ENCODE results near the gene BMPER.

Gene BMPER

DNA sequence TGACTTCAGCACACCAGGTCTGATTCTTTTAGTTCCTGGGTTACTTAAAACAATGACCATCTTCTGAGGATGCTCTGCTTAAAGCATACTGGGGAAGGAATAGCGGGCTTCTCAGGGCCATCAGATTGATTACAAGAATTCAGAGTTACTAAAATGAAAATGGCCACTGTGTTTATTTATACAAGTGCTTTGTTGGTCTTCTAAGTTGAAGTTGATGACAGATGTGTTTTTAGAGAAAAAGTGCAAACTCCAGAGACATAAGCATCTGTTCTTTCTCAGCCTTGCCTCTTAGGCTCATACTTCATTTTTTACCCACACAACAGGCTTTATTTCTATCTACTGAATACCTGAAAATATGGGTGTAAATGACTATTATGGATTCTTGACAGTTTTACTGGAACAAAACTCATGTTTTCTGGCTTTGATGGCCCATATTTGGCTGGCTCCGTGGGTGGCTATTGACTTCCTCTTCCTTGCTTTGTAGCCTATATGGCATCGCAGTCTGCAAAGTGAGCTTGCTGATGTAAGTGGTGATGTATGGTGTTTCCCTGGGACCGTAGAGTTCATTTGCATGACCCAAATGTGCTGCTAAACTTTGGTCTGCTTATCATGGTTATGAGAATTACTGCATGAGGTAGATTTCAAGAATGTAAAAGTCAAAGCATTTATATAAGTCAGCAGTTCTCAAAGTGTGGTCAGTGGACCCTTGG is 121.3 kb downstream of the BMPER start:
- DNase-seq (ENCODE audit: low read depth), result no peak

DNA sequence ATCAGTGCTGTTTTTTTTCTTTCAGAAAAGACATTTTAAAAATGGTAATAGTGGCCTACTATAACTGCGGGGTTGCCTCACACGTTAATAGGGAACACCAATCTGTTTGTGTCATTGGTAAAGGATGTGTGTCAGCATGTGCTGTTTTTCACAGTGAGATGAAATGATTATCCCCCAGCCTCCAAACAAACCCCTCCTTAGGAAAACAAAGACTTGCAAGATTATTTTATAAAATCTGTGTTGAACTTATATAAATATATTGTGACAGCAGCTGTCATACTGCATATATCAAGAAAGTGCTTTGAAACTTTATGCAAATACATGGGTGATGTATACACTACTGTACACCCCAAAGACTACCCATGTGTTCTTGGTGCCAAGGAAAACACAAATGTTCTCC is 125.8 kb downstream of the BMPER start:
- DNase-seq (ENCODE audit: low read depth), result no peak

DNA sequence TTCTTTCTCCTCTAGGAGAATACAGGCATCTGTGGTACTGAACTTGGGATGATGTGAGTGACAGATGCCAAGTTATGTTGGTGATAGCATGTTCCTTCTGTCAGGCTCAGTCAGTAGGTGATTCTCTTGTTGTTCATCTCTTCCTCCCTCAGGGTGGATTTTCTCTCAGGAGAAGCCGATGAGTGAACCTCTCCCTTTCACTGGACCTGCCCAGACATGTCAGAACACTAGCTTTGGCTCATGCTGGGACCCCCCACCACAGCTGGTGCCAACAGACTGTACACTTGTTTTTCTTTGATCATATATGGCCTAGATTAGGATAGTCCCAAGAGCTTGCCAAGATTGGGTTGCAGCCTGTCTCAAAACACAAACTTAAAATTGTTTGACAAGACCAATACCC is 129.4 kb downstream of the BMPER start:
- no peak for DNase-seq (ENCODE audit: low read depth)

DNA sequence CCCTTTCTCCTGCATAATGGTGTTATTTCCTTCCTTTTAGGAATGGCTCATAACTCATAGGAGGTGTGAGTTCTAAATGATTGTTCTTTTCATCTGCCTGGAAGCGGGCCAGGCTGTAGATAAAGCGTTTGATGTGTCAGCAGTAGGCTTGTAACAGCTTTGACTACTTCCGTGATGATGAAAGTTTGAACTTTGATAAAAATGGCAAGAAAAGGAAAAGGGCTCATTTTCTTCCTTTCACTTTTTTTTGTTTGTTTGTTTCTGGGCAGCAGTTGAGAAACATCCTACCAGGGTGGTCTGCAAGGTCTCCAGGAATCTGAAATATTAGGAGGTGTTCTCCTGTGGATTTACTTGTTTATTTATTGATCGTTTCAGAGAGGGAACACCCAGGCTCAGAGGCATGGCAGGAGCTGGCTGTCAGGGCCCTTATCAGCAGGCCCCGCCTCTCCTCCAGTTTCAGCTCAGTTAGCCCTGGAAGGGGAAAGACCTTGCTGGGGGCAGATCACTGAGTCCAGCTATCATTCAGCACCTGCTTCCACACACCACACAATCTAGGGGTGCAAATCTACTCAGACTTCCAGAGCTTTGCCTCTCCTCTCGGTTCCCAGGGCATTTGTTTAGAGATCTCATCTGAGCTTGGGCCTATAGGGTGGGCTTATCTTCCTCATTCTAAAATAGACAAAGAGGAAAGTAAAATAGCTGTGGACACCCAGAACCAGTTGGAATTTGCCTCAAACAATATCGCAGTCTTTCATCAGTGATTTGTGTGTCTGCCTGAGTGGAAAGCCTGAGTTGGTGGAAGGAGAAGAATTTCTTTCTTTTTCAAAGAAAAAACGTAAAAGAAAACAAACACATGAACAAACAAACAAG is 130.9 kb downstream of the BMPER start:
- DNase-seq (ENCODE audit: low read depth), result no peak

DNA sequence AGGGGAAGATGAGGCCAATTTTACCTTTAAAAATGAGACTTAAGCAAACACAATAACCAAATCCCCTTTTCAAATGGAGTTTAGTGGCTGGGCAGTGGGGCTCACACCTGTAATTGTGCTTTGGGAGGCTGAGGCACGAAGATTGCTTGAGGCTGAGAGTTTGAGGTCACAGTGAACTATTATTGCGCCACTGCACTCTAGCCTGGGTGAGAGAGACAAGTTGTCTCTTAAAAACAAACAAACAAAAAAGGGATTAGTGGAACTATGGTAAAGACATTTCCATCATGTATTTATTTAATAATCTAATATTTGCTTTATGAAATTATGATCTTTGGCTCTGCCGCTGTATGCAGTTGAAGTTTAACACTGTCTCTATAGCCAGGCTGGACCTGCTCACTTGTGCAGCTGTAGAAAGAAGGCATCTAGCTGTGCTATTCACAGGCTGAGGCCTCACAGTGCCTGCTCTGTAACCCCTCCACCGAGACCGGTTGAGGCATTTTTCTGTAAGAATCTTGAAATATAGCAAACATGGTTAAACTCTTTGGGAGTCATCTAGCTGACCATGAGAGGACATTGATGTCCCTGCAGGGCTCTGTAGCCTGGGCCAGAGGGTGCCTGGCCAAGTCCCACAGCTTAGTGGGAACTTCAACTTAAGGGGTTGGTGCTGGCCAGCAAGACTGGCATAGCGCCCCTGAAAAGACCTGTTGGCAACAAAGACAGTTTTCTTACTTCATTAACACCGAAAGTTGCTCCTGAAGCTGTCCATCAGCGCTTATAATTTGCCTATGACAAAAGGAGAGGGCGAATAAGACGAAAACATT is 131.8 kb downstream of the BMPER start:
- no peak for DNase-seq (ENCODE audit: low read depth)

DNA sequence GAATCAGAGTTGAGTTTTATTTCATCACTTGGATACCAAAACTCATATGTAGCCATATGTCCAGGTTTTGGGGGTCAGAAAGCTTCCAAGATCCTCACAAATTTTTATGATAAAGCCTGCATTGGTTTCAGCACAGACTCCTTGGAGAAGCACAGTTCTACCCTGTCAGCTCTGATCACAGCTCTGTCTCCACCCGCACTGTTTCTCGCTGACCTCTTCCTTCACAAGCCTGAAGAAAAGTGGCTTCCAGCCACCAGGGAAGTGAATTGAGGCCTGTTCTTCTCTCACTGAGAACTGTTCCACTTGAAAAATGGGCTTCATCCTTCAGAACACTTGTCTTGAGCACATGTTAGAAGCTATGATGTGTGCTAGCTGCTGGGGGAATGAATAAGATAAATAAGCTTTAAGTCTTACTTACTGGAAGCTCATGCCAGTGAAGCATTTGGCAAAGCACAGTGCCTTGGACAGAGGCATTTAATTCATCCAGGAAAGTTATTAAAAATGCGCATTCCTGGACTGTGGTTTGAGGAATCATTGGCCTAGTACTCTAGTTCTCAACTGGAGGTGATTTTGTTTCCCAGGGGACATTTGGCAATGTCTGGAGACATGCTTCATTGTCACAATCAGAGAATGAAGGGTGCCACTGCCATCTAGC is 133.6 kb downstream of the BMPER start:
- no peak for DNase-seq (ENCODE audit: low read depth)

DNA sequence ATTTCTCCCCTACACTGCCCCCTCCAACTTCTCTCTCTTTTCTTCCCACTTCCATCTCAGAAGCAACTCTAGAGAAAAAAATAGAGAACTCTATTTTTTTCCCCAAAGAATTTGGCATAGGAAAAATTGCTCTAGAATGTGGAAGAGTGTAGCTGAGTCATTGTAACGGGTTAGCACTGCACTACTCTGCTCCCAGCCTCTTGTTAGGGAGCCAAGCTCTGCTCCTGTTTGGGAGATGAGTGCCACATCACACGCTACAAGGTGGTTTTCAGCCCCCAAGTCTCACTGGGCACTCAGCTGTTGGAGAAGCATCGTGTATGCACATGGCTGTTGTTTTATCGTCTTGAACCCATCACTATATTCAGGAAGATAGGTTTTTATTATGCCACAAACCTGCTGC is 136.4 kb downstream of the BMPER start:
- DNase-seq (ENCODE audit: low read depth), result no peak

DNA sequence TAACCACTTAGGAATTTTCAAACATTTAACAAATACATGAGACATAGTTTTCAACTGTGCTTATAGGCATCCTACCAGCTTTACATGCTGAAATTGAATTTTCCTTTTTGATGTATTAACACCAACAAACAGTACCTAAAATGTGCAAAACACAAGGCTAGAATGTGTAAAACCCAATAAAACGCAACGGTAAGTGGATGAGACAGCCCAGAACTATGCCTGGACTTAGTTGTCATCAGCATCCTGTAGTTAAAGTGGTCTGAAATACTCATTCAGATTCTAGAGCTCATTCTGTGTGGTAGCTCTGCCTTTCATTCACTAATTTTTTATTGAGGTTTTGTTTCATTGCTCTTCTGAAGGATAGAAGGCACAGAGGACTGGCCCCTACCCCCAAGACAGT is 137.1 kb downstream of the BMPER start:
- no peak for DNase-seq (ENCODE audit: low read depth)

DNA sequence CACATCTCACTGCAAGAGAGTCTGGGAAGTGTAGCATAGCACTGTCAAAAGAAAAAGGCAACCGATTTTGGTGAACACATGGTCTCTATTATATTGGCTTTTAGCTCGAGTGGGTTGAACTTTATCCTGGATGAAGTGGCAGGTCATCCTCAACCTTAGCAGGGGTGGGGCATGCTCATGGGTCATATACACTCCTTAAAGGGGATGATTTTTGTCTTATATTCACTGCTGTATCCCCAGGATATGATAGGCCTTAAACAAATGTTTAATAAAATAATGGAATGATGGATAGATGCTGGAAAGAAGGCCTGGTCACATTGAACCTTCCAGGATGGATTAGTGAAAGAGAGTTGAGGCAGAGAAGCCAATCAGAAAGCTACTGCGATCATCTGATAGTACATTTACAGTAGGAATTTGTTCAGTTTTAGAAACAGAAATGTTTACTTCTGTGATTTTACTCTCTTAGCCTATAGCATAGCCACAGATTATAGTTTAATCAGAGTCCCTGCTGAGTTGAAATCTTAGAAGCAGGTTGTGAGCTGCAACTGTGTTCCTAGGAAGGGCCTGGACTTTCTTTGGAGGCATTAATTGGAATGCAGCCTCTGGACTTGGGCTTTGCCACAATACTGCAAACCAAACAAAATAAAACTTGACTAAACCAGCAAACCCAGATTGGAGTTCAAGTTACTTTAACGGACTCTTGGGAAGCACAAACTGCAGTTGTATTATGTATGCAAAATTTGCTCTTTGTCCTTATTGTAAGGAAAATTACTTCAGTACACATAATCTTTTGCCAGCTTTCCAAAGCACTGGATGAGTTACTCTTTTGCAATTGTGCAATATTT is 138.3 kb downstream of the BMPER start:
- DNase-seq (ENCODE audit: low read depth), result no peak

DNA sequence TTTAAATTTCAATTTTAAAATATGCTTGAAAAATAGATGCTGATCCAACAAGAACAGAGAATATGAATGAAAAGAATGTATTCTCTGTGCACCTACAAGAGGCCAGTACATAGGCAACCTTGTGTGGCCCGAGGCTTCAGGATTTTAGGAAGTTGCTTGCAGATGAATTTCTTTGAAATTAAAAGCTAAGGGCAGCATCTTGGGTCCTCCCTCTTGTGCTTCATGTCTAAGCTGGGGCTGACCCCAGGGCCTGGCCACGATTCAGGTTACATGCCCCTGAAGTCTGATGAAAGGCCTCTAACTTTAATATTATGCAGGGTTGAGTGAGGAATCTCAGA is 138.9 kb downstream of the BMPER start:
- no peak for DNase-seq (ENCODE audit: low read depth)

DNA sequence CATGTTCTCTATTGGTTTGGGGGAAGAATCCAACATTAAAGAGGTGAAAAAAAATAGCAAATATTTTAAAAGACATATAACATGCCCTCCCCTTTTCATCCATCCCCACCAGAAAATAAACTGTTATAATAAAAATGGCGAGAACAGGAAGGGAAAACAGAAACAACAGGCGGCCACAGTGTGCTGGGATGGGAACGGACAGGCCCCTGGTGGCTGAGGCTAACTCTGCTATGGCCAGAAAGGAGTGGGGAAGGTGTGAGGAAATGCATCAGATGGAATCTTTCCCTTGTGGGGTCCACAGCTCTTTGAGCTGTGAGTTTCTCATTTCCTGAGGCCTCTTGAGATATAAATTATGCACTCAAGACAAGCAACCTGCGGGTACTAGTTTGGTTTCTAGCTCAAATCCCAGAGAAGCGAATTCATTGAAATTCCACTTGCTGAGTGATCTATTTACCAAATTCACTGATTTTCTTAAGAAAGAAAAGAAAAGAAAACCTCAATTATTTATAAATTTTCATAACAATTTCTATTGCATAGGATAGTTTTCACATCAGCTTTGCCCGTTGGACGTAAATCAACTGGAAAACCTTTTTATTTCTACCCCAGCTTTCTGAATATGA is 139.5 kb downstream of the BMPER start:
- no peak for DNase-seq (ENCODE audit: low read depth)

DNA sequence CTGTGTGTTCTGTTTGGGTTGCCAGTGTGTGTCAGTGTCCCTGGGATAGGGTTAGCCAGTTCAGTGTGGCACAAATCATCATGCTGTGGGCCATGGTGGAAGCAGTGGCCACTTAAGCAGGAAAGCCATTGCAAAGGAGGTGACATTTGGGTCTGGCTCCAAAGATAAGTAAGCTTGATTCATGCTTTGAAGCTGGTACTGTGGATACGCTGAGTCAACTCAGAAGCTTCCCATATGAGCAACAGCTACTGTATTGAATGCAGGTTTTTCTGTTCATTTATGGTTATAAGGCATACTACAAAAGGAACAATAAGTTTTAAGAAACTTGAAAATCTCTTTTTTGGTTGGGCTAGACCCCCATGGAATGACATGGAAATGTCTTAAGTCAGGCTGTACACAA is 143.1 kb downstream of the BMPER start:
- no peak for DNase-seq (ENCODE audit: low read depth)

DNA sequence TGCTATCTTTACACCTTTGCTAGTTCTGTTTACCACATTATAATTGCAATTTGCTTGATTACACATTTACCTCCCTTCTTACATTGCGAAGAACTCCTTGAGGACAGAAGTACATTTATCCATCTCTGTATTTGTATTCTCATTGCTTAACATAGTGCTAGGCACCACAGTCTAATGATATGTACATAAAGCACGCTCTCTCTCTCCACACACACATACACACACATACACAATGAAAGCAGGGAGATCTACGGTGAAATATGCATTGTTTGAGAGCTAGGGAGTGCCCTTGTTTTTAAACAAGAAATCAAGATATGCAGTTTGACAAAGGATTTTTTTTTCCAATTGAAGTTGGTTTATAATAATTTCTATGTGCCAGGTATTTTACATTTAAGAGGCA is 148.7 kb downstream of the BMPER start:
- no peak for DNase-seq (ENCODE audit: low read depth)

DNA sequence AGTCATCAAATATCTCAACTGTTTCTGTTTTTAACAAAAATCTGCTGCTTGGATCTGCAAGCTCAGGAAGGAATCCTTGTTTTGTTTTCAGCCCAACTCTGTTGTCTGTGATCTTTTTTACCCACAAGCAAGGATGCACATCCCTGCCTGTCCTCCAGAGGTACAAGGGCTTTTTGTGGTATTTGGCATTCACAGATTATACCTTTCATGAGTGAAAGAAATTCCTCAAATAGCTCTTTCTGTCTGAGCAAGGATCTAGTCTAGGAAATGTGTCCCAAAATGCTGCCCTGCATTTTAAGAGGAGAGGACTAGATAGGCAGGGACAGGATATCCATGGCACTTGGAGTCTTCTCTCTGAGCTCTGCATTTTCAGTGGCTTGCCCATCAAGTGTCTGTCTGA is 151.8 kb downstream of the BMPER start:
- DNase-seq (ENCODE audit: low read depth), result no peak

DNA sequence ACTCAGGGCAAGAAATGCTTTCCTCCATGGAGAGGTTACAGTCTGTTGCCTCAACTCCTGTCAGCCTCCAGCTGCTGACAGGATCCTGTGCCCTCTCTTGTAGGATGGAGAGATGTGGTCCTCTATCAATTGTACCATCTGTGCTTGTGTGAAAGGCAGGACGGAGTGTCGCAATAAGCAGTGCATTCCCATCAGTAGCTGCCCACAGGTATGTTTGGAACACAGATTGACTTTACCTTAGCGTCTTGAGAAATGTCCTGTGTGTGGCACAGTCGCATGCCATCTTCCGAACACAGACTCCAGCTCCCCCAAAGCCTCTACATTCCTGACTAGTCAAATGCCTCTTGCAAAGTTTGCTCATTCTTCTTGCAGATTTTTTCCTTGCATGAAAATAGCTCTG is 152.6 kb downstream of the BMPER start:
- DNase-seq (ENCODE audit: low read depth), result no peak

DNA sequence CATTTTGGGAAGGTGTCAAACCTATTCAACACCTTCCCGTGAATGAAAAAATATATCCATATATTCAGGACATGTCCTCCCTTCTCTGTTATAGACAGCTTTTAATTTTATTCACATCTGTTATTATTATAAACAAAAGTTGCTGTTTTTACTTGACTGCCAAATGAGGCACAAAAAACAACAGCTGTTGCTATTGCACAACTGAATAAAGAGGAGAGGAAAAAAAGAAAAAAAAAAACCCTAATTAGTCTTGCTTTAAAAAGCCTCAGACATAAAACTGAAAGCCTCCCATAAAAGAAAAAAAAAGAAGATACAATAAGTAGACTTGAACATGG is 153.4 kb downstream of the BMPER start:
- no peak for DNase-seq (ENCODE audit: low read depth)

DNA sequence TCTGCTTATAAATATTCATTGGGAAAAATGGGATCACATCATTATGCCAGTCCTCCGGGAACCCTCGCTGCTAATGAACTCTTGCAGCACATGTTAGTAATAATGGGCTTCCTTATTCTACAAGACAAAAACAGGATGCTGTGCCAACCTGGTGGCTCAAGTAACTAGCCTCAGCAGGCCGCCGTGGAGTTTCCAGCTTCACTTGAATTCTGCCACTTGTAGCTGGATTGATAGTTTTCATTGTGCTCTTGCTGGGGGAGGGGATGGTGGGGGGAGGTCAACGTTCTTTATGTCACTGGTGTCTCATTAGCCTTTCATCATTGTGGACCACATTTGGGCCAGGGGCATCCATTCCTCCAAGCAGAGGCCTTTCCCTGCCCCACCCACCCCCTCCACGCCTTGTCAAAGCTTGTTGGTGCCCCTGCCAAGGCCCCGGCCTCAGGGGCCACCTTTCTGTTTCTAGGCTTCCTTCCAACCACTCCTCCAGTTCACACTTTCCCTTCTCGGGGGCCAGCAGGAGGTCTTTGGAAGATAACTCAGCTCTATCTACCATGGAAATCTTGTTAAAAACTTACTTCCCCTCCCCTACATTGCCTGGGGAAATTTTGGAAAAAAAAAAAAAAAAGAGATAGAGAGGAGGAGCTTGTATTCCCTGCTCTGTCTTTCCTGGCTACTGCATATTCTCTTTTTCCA is 153.9 kb downstream of the BMPER start:
- DNase-seq (ENCODE audit: low read depth), result no peak

DNA sequence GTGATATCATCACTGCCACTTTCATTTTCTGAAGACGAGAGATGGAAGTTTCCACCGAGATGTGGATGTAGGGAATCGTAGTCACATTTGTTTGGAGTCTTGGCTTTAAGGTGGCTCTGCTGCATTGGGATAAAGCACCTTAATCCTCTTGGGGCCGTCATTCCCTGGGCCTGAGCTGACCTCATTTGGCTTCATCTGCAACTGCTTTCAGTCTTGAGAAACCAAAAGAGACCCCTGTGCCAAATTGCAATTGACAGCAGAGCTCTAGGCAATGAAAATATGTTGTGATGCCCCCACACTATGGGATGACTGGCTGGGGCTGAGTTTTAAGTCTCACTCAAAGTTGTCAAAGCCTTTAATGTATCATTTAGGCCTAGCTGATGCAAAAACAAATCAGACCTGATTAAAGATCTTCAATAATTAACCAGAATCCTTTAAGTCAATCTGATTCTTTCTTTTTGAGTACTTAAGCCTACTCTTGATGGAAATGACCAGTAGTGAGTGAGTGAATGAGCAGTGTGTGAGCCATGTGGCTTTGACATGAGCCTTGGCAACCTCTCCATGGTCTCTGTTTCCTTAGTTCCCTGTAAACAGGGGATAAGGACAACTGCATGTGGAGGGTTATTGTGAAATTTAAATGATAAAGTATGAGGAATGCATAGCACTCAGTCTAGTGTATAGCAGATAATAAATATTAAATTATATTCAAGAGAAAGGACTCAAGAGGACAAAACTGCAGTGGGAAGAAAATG is 155.0 kb downstream of the BMPER start:
- DNase-seq (ENCODE audit: low read depth), result no peak

DNA sequence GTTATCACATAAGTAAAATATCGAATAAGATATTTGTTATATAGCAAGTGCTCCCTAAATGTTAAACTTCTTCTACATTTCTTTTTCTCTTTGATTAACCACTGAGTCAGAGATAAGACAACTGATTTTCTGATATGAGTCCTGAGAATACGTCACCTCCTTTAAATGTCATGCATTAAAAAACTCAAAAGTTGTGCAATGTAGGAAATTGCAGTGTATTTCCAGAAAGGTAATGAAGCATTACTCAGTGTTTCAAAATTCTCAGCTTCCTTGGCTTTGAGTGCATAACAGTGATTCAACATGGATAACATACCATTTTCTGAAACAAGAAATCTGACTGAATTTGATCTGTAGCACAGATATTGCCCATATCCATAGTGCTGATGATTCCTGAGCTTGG is 155.8 kb downstream of the BMPER start:
- no peak for DNase-seq (ENCODE audit: low read depth)

DNA sequence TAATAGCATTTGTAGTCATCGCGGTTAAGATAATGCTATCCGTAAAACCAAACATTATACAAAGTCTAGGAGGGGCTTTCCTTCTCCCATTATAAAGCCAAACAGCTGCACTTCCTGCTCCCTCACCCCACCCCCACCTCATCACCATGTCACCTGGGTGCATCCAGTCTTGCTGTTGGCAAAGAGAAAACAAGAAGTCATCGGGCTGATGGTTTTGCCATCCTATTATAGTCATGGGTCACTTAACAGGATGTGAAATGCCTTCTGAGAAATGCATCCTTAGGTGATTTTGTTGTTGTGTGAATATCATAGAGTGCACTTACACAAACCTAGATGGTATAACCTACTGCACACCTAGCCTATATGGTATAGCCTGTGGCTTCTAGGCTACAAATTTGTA is 157.0 kb downstream of the BMPER start:
- DNase-seq (ENCODE audit: low read depth), result no peak

Data from activated gamma-delta T cell treated with anti-CD3 and anti-CD28 coated beads, Interleukin-2, amount 50 U/mL, for 16 hours (primary cell).